Thyroid gland (tissue), 4 donors: ENCODE data around the gene MGAT5.

Experiments
- POLR2A ChIP-seq, 2 donors: fragments of 450-650 bp; IDR thresholded peaks; one replicate each; pipeline ENCODE4 v1.6.1; 2017; ENCODE audit warnings: antibody characterized with exemption in 2 of 2, mild to moderate bottlenecking in 2 of 2, moderate library complexity in 1 of 2
- TF ChIP-seq, protein P1 (sequence below), 6 experiments: fragments of 200-600 bp in 3 of 6; fragments of 450-650 bp in 3 of 6; sonication (generic) in 3 of 6; IDR thresholded peaks; one replicate each; pipeline ENCODE4 v1.5.1; 2016 to 2019; ENCODE audit warnings: antibody characterized with exemption in 6 of 6, mild to moderate bottlenecking in 2 of 6, inconsistent platforms in 1 of 6, moderate library complexity in 1 of 6

DNA sequence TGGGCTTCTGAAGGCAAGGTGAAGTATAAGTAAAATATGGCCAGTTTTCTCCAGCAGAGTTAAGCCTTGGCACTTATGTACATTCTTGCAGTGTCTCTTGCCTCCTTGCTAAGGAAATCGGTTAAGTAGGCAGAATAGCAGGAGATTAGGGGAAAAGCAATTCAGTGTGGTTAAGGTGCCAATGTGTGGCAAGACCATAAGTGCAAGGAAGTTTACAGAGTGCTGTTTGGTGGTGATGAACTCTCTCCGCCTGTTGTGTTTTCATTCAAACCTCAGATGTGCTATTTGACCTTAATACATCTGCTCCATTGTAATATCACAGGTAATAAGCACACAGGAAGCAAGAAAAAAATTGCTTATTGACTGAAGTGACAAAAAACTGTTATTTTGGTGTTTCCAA, 156.1 kb downstream of the MGAT5 start:
- TF ChIP-seq, protein P1, sequence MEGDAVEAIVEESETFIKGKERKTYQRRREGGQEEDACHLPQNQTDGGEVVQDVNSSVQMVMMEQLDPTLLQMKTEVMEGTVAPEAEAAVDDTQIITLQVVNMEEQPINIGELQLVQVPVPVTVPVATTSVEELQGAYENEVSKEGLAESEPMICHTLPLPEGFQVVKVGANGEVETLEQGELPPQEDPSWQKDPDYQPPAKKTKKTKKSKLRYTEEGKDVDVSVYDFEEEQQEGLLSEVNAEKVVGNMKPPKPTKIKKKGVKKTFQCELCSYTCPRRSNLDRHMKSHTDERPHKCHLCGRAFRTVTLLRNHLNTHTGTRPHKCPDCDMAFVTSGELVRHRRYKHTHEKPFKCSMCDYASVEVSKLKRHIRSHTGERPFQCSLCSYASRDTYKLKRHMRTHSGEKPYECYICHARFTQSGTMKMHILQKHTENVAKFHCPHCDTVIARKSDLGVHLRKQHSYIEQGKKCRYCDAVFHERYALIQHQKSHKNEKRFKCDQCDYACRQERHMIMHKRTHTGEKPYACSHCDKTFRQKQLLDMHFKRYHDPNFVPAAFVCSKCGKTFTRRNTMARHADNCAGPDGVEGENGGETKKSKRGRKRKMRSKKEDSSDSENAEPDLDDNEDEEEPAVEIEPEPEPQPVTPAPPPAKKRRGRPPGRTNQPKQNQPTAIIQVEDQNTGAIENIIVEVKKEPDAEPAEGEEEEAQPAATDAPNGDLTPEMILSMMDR (IDR thresholded peaks at IDR 0.05) = no peak
- no peak for TF ChIP-seq POLR2A (IDR thresholded peaks at IDR 0.05)
